Measurements from ENCODE around the gene CSHL1.

DNA sequence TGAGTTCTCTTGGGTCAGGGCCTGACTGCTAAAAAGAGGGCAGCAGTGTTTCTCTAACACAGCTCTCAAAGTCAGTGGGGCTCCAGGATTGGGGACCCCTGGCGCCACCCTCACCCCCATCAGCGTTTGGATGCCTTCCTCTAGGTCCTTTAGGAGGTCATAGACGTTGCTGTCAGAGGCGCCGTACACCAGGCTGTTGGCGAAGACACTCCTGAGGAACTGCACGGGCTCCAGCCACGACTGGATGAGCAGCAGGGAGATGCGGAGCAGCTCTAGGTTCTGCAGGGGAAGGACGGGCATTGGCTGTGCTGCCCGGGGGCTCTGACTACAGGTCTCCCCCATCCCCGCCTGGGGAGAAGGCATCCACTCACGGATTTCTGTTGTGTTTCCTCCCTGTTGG is 6.6 kb upstream of the CSHL1 start:
- TF ChIP-seq CTCF (conservative IDR thresholded peaks at IDR 0.05; ENCODE audit: low read depth in 2 of 2) (no peak), EZH2 (IDR thresholded peaks at IDR 0.05; ENCODE audit: low read depth, unreplicated experiment) (no peak), CREB1 (CRISPR knock-in tag; IDR thresholded peaks at IDR 0.05; ENCODE audit: low read depth) (no peak)
